ENCODE measurements around the gene CLMN. TPM values are rescaled to one million over a fixed set of nuclear protein-coding genes. Genes with fewer than 3 reads are reported as not detected.

CLMN gene
- total and polyA plus RNA-seq, 2 donors (not counting 3 experiments of a cell fraction or from before 2014, with no cell fraction given) = 0.72 to 9.6 TPM

DNA sequence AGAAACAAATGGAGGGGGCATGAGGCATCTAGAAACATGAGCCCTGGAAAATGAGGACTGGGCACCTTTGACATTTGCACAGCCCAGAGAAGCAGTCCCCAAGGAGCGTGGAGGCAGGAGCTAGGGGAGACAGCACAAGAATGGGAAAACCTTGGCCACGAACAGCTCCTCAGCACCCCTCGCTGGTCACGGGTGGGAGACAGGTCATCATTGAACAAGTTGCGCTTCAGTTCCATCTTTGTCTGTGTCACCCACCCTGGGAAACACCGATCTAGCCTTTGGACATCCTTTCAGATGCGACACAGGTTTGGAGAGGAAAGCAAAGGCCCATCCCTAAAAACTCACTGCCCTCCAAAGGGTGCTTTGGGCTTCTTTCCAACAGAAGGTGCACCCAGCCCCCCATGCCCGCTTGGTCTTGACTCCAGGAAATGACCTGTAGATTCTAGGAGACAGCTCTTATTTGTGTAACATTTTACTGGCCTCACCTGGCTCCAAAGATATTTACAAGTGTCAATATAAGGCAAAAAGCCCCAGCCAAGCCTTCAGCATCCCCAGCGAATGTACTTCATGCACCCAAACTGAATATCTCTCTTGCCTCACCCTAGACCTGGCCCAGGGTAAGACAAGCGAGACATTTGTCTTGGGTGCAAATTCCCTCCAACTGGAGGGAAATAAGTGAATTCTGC, 28.8 kb upstream of the CLMN start:
- dilution Hi-C loops (cut with MboI; ENCODE audit: extremely low pct_ligation_motif_present, low sequenced_read_pairs) = no loop called here
- ChIA-PET CTCF (interaction anchor here (0.6 to 2.8 kb wide), 5 partner anchors 11 to 659 kb away, joined by 3 to 20 read pairs (median 3); no protein-coding TSS in a partner anchor), POLR2A (no interaction called here)
- Histone ChIP-seq H4K20me1 (replicated peaks; ENCODE audit: control insufficient read depth, extremely low read depth, insufficient read depth, low read length) (no peaks in the 10 kb centered on the region), H2AFZ (ENCODE audit: low read depth, low read length) (no peak overlapping the region), H3K9me1 (replicated peaks; ENCODE audit: control insufficient read depth, extremely low read depth, insufficient read depth, low read length) (no peaks in the 10 kb centered on the region), H3K27me3 (ENCODE audit: control insufficient read depth in 2 of 2, insufficient read depth in 2 of 2, low read length in 2 of 2) (no peaks in the 10 kb centered on the region), H3K79me2 (ENCODE audit: control insufficient read depth, insufficient read depth, low read length) (no peaks in the 10 kb centered on the region), H3K4me1 (ENCODE audit: control insufficient read depth, extremely low read depth, insufficient read depth, low read length) (no peaks in the 10 kb centered on the region), H3K4me3 (replicated peaks in 1 of 3; ENCODE audit: insufficient read depth in 1 of 3, low read depth in 1 of 3, low read length in 3 of 3) (no peak overlapping the region), H3K27ac (ENCODE audit: insufficient read depth, low read depth, low read length) (no peak overlapping the region), H3K4me2 (ENCODE audit: insufficient read depth, low read length) (no peak overlapping the region), H3K9me3 (replicated peaks; ENCODE audit: control insufficient read depth, insufficient read depth, low read length) (no peaks in the 10 kb centered on the region), H3K36me3 (ENCODE audit: control insufficient read depth in 2 of 2, extremely low read depth in 1 of 2, insufficient read depth in 2 of 2, low read length in 2 of 2) (no peaks in the 10 kb centered on the region), H3K9ac (replicated peaks; ENCODE audit: extremely low read depth, insufficient read depth, low read length) (no peak overlapping the region)
- intact Hi-C loops (cut with micrococcal nuclease) = no loop called here
- no TSS peak for BruUV-seq (replicated peaks)
- DNase-seq (ENCODE audit: low read depth, low spot score) (no peak), FAIRE-seq (no peak)
- TF ChIP-seq GATA2 (IDR thresholded peaks at IDR 0.05; ENCODE audit: insufficient read depth, insufficient read length, low read depth, low read length) (no peak), MYC (IDR thresholded peaks at IDR 0.05; ENCODE audit: low read depth, low read length) (no peak), JUN (IDR thresholded peaks at IDR 0.05; ENCODE audit: borderline replicate concordance, insufficient read depth, insufficient read length, low read depth) (no peak), EZH2 (IDR thresholded peaks at IDR 0.05; ENCODE audit: borderline replicate concordance, low read depth, low read length, severe bottlenecking) (no peak)

- Histone ChIP-seq H2AFZ (ENCODE audit: low read depth, low read length) (no peak overlapping the region), H3K27ac (ENCODE audit: insufficient read depth, low read depth, low read length) (no peak overlapping the region), H3K36me3 (ENCODE audit: control insufficient read depth in 2 of 2, extremely low read depth in 1 of 2, insufficient read depth in 2 of 2, low read length in 2 of 2) (no peaks in the 10 kb centered on the region), H3K4me3 (replicated peaks in 1 of 3; ENCODE audit: insufficient read depth in 1 of 3, low read depth in 1 of 3, low read length in 3 of 3) (no peak overlapping the region), H4K20me1 (replicated peaks; ENCODE audit: control insufficient read depth, extremely low read depth, insufficient read depth, low read length) (no peaks in the 10 kb centered on the region), H3K9me3 (replicated peaks; ENCODE audit: control insufficient read depth, insufficient read depth, low read length) (no peaks in the 10 kb centered on the region), H3K4me2 (ENCODE audit: insufficient read depth, low read length) (no peak overlapping the region), H3K9ac (replicated peaks; ENCODE audit: extremely low read depth, insufficient read depth, low read length) (no peak overlapping the region), H3K9me1 (replicated peaks; ENCODE audit: control insufficient read depth, extremely low read depth, insufficient read depth, low read length) (no peaks in the 10 kb centered on the region), H3K4me1 (ENCODE audit: control insufficient read depth, extremely low read depth, insufficient read depth, low read length) (no peaks in the 10 kb centered on the region), H3K27me3 (ENCODE audit: control insufficient read depth in 2 of 2, insufficient read depth in 2 of 2, low read length in 2 of 2) (no peaks in the 10 kb centered on the region), H3K79me2 (ENCODE audit: control insufficient read depth, insufficient read depth, low read length) (no peaks in the 10 kb centered on the region)
- TF ChIP-seq JUN (IDR thresholded peaks at IDR 0.05; ENCODE audit: borderline replicate concordance, insufficient read depth, insufficient read length, low read depth) = no peak
- TF ChIP-seq, protein P1, sequence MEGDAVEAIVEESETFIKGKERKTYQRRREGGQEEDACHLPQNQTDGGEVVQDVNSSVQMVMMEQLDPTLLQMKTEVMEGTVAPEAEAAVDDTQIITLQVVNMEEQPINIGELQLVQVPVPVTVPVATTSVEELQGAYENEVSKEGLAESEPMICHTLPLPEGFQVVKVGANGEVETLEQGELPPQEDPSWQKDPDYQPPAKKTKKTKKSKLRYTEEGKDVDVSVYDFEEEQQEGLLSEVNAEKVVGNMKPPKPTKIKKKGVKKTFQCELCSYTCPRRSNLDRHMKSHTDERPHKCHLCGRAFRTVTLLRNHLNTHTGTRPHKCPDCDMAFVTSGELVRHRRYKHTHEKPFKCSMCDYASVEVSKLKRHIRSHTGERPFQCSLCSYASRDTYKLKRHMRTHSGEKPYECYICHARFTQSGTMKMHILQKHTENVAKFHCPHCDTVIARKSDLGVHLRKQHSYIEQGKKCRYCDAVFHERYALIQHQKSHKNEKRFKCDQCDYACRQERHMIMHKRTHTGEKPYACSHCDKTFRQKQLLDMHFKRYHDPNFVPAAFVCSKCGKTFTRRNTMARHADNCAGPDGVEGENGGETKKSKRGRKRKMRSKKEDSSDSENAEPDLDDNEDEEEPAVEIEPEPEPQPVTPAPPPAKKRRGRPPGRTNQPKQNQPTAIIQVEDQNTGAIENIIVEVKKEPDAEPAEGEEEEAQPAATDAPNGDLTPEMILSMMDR (IDR thresholded peaks at IDR 0.05; ENCODE audit: extremely low read depth in 1 of 2, insufficient read depth in 1 of 2, low read depth in 1 of 2, low read length in 2 of 2) = no peak
- TF ChIP-seq MYC (IDR thresholded peaks at IDR 0.05; ENCODE audit: low read depth, low read length) = no peak
- TF ChIP-seq, protein P2, sequence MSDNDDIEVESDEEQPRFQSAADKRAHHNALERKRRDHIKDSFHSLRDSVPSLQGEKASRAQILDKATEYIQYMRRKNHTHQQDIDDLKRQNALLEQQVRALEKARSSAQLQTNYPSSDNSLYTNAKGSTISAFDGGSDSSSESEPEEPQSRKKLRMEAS (IDR thresholded peaks at IDR 0.05; ENCODE audit: insufficient read depth, insufficient read length) = no peak
- TF ChIP-seq FOS (IDR thresholded peaks at IDR 0.05; ENCODE audit: borderline replicate concordance, insufficient read depth, low read length) = no peak
- TF ChIP-seq EZH2 (IDR thresholded peaks at IDR 0.05; ENCODE audit: borderline replicate concordance, low read depth, low read length, severe bottlenecking) = no peak
- TF ChIP-seq GATA2 (IDR thresholded peaks at IDR 0.05; ENCODE audit: insufficient read depth, insufficient read length, low read depth, low read length) = no peak
- no peak for TF ChIP-seq POLR2A (IDR thresholded peaks at IDR 0.05; ENCODE audit: low read depth, low read length)
- no peak for TF ChIP-seq POLR2AphosphoS5 (IDR thresholded peaks at IDR 0.05; ENCODE audit: insufficient read depth, low read depth, low read length)
- dilution Hi-C loops (cut with MboI; ENCODE audit: extremely low pct_ligation_motif_present, low sequenced_read_pairs) (no loop called here), intact Hi-C loops (cut with micrococcal nuclease) (no loop called here)
- DNase-seq (ENCODE audit: low read depth, low spot score) = no peak
- no peak for FAIRE-seq
- POLR2A ChIA-PET = no interaction called here
- BruUV-seq (replicated peaks) = no TSS peak
- CTCF ChIA-PET = interaction anchor here (1.6 kb wide), 1 partner anchor 15 kb away, joined by 8 read pairs; no protein-coding TSS in a partner anchor
Observed at GRCh38 chr14:95346820-95347219, 27.1 kb upstream of the CLMN start.
